HG02852 (cell line): Measurements from ENCODE around the gene C4orf50.
"Not testable (repeated sequence)": the region's sequence is repeated elsewhere in the genome, so short reads cannot be mapped to it uniquely, and the experiment has no call there.

ENCODE experiments used
- ATAC-seq: cut with Tn5 transposase; IDR thresholded peaks from one replicate; pipeline ENCODE4 v1.9.1; 2021; ENCODE audit warnings: mild to moderate bottlenecking, moderate library complexity; ENCODE audit not compliant: unreplicated experiment

The C4orf50 gene

DNA sequence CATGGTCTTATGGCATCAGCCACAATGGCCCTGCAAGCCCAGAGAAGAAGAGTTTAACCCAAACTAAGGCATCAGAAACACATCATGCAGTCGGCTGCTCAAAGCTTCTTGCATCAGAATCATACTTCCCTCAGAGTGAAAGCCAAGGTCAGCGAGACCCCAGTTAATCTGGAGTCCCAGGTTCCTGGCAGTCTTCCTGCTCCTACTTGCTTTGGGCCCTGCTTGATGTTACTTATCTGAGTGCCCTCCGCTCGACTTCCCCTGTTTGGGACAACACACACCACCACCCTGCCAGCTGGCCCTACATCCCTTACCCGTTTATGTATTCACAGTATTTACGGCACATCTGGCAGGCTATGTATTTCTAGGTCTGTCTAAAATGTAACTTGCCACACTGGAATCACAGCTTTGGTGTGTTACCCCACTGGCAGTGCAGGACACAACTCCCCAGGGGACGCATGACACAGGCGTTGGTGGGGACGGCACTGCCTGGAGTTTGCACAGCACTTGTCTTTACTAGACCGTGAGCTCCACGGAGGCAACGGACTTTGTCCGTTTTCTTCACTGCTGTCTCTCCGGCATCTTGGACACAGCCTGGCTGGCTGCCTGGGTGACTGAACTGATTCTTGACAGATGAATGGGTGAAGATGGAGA, 148.1 kb downstream of the C4orf50 start:
- no peak for ATAC-seq

DNA sequence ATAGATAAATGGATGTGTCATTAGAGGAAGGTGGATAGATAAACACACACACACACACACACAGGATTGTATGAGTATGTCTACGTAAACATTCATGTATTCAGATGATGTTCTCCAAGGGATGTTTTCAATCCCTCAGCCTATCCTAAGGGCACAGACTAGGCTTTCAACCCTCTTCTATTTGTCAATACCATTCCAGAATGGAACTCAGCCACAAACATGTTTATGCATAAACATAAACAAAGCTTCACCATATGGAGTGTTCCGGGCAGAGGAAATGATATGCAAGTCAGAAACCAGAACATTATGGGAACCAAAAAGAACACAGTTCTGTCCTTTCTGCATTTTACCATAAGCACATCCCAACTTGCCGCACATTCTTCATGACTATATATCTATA, 150.4 kb downstream of the C4orf50 start:
- no peak for ATAC-seq

DNA sequence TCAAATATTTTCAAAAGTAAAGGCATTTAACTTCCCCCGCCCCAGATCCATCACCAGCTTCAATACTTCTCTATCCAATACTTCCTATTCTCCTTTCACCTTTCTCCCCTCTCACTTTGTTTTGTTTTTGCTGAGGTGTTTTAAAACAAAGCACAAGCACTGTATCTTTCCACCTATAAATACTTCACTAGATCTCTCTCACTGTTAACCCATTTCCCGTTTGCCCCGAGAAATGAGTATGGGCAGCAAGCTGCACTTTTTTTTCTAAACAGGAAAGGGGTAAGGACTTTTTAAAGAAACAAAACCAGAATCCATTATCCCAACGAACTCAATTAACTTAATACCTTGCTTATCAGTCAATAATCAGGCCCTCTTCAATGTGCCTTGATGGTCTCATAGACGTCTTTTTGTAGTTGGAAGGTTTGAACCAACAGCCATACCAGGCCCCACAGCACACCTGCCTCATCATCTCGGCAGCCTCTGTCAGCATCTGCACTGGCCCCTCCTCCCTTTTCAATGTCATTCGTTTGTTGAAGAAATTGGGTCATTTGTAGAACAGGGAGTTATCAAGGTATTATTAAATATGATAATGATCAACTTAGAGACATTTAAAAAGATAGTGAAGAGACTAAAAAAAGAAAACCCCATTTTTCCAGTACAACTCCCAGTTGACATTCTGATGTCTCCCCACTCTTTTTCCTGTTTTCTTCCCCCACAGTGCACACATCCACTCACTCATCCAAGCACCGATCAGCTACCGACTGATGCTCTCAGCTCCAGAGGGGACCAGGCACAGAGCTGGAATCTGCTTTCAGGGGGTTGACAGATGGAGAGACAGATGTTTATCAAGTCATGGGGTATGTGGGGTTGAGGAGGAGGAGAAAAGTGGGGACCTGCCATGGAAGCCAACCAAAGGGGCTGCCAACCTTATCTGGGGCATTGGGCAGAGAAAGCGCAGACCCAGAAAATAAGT, 151.1 kb downstream of the C4orf50 start:
- no peak for ATAC-seq

GRCh38 chr4:5865896-5866599, 152.2 kb downstream of the C4orf50 start:
- no peak for ATAC-seq

DNA sequence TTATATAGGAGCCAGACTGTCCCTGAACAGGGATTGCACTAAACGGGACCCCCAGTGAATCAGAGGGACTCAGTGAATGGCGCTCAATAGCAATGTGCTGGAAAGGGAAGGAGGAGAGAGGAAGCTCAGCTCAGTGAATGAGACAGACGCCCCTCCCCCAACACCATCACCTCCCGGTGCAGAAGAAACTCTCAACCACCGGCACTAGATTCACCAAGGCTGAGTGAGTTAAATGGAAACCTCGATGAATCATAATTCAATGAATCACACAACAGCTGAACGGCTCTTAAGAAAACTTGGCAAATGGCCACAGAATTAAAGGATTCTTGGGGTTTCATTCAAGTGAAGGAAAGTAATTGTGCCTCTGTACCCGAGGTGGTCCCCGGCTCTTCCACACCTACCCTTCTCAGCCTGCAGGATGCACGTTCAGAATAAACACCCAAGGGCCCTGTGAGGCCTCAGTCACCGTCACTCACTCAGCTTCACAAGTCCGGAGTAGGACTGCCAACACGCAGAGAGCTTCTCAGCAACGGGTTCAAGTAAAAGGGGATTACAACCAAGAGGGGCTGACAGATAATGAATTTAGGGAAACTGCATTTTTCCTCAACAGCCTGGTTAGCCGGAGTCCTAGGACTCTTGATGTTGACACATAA, 154.6 kb downstream of the C4orf50 start:
- ATAC-seq: no peak

DNA sequence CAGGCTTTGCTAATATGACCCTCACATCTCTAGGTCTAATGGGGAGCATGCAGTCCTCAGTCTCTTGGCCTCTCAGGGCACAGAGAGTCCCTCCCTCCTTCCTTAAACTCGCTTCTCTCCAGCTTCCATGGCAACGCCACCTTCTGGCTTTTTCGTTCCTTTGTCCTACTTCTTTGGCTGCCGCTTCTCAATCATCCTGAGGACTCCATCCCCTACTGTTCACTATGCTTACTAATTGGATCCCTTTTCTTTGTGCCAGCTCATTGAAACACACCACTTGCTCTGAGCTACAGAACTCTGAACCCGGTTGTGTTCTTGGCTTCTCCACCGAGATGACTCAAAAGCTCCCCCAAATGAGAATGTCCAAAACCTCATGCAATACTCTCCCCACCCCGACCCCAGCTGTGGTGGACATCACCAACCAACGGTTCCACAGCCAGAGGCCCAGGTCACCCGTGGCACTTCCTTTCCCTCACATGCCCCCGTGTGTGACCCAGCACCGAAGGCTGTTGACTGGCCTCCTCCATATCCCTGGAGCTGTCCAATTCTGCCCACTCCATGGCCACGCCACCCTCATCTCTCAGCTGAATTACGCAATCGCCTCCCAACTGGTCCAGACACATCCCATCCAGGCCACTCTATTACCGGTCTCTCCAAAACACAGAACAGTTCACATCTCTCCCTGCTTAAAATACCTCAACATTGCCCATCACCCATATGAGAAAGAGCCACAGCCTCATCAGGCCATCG, 160.0 kb downstream of the C4orf50 start:
- ATAC-seq: no peak

GRCh38 chr4:5857199-5857598, 161.0 kb downstream of the C4orf50 start:
- no peak for ATAC-seq

- ATAC-seq: not testable (repeated sequence)
Observed at GRCh38 chr4:5856362-5856761, 161.9 kb downstream of the C4orf50 start.

GRCh38 chr4:5854929-5855328, 163.3 kb downstream of the C4orf50 start:
- no peak for ATAC-seq

- no peak for ATAC-seq
Observed at GRCh38 chr4:5852523-5853202, 165.6 kb downstream of the C4orf50 start.

DNA sequence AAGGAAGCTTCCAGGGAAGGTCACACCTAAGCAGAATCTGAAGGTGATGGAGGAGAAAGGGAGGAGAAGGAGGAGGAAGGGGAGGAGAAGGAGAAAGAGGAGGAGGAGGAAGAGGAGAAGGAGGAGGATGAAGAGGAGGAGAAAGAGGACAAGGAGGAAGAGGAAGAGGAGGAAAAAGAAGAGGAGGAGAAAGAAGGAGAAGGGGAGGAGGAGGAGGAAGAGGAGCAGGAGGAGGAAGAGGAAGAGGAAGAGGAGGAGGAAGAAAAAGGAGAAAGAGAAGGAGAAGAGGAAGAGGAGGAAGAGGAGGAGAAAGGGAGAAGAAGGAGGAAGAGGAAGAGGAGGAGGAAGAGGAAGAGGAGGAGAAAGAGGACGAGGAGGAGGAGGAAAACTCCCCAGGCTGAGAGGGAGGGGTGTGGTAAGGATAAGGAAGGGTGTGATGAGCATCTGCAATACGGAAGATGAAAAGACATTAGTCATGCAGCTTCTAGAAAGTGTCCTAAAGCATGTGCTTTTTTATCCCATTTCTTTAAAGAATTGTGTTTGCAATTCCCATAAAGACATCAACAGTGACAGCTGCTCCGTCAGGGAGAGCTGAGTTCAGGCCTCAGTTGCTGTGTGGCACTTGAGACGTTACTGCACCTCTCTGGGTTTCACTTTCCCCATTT, 166.5 kb downstream of the C4orf50 start:
- no peak for ATAC-seq
